ENCODE measurements around the gene RIT1. TPM values are rescaled to one million over a fixed set of nuclear protein-coding genes. Genes with fewer than 3 reads are reported as not detected.
A peak's percentile ranks its signal among the peaks of the same experiment; 100 is the strongest.

The RIT1 gene
- total RNA-seq, 4 donors from 2014 or later = 9.6 to 16.8 (median 15.2) TPM

DNA sequence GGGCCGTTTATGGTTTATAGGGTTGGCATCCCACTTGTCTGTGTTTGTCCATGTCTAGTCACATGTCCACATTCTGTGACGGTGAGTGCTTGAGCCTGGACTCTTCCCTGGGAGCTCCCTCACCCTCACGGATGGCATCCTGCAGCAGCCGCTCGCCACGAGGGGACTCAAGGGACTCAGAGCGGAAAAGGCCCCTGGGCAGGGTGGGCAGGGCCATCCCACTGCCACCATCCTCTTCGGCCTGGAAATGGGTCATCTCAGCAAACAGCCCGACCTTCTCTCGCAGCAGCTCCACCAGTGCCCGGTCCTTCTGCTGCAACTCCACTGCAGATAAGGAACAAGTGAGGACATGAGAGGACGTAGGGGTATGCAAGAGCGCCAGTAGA, 41.3 kb upstream of the RIT1 start:
- Histone ChIP-seq H3K36me3 (peaks cover 0 to 97% of the 10 kb centered on the region in 2 donors), H3K27me3 (no peaks in the 10 kb centered on the region), H3K4me1 (peaks cover 7 to 10% of the 10 kb centered on the region in 2 donors), H3K27ac (peak overlapping the region in 1 of 4 donors; percentile 46), H3K9me3 (no peaks in the 10 kb centered on the region), H3K4me3 (no peak overlapping the region)
- intact Hi-C loops (cut with DNase I; ENCODE audit: low total_unique reads) = no loop called here
- in situ Hi-C loops (cut with MboI; ENCODE audit: low sequenced_read_pairs in 4 of 4) = no loop called here
- DNase-seq (no peak), ATAC-seq (no peak)
- no peak for TF ChIP-seq POLR2A (IDR thresholded peaks at IDR 0.05)
- TF ChIP-seq, protein P1, sequence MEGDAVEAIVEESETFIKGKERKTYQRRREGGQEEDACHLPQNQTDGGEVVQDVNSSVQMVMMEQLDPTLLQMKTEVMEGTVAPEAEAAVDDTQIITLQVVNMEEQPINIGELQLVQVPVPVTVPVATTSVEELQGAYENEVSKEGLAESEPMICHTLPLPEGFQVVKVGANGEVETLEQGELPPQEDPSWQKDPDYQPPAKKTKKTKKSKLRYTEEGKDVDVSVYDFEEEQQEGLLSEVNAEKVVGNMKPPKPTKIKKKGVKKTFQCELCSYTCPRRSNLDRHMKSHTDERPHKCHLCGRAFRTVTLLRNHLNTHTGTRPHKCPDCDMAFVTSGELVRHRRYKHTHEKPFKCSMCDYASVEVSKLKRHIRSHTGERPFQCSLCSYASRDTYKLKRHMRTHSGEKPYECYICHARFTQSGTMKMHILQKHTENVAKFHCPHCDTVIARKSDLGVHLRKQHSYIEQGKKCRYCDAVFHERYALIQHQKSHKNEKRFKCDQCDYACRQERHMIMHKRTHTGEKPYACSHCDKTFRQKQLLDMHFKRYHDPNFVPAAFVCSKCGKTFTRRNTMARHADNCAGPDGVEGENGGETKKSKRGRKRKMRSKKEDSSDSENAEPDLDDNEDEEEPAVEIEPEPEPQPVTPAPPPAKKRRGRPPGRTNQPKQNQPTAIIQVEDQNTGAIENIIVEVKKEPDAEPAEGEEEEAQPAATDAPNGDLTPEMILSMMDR (IDR thresholded peaks at IDR 0.05 in 4 of 5, conservative IDR thresholded peaks at IDR 0.05 in 1 of 5) = no peak

DNA sequence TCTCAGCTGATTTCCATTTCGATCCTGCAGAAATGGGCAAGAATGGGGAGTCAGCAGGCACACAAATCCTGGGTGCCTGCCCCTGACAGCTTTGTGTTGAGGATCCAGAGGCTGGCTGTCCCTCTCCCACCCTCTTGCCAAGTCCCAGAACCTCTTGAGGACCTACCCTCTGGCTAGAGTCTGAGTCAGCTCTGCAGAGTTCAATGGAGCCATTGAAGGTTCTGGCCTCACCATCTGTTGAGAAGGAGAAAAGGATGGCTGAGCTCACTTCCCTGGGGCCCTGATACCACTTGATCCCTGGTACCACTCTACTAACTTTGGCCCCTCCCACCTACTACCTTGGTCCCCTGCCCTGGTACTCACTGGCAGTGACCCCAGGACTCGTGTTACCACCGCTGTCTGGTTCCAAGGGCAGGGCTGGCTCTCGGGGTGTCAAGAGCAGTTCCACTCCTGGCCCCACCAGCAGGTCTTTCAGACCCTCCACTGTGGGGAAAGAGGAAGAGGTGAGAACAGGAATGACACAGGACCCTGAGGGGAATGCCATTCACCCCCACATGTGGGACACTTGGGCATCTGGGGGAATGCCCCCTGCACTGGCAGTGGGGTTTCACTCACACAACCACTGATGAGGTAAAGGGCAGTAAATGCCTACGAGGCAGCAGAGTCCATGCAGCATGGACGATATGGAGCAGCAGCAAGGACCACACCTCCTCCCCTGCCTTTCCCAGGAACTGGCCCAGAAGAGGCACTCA, 40.8 kb upstream of the RIT1 start:
- TF ChIP-seq, protein P1 (IDR thresholded peaks at IDR 0.05 in 4 of 5, conservative IDR thresholded peaks at IDR 0.05 in 1 of 5) = no peak
- TF ChIP-seq POLR2A (IDR thresholded peaks at IDR 0.05) = no peak
- Histone ChIP-seq H3K9me3 (no peaks in the 10 kb centered on the region), H3K27me3 (no peaks in the 10 kb centered on the region), H3K36me3 (peaks cover 0 to 97% of the 10 kb centered on the region in 2 donors), H3K4me1 (peaks cover 7 to 10% of the 10 kb centered on the region in 2 donors), H3K4me3 (no peak overlapping the region), H3K27ac (peak overlapping the region in 1 of 4 donors; percentile 46)
- in situ Hi-C loops (cut with MboI; ENCODE audit: low sequenced_read_pairs in 4 of 4) = no loop called here
- ATAC-seq (no peak), DNase-seq (no peak)
- intact Hi-C loops (cut with DNase I; ENCODE audit: low total_unique reads) = no loop called here

DNA sequence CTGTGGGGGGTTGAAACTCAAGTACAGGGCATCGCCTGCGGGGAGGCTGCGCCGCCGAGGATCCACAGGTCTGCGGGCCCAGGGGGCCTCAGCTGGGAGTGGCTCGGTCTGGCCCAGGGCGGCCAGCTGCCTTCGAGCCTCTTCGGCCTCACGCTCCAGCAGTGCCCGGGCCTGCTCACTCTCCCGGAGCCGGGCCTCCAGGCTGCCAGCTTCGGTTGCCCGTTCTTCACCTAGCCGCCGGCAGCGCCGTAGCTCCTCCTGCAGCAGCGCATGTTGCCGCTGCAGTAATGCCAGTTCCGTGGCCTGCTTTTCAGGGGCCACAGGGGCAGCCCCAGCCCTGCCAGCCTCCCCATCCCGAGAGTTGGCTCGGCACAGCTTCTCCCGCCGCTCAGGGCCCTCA, 39.7 kb upstream of the RIT1 start:
- no peak for DNase-seq
- in situ Hi-C loops (cut with MboI; ENCODE audit: low sequenced_read_pairs in 4 of 4) (no loop called here), intact Hi-C loops (cut with DNase I; ENCODE audit: low total_unique reads) (no loop called here)
- H3K27ac ChIP-seq = no peak overlapping the region
- peaks cover 7 to 10% of the 10 kb centered on the region in 2 donors for H3K4me1 ChIP-seq
- no peaks in the 10 kb centered on the region for H3K27me3 ChIP-seq
- no peak overlapping the region for H3K4me3 ChIP-seq
- no peak for TF ChIP-seq POLR2A (IDR thresholded peaks at IDR 0.05)
- TF ChIP-seq, protein P1 (IDR thresholded peaks at IDR 0.05 in 4 of 5, conservative IDR thresholded peaks at IDR 0.05 in 1 of 5) = no peak
- no peak for ATAC-seq
- peaks cover 0 to 90% of the 10 kb centered on the region in 2 donors for H3K36me3 ChIP-seq
- no peaks in the 10 kb centered on the region for H3K9me3 ChIP-seq

DNA sequence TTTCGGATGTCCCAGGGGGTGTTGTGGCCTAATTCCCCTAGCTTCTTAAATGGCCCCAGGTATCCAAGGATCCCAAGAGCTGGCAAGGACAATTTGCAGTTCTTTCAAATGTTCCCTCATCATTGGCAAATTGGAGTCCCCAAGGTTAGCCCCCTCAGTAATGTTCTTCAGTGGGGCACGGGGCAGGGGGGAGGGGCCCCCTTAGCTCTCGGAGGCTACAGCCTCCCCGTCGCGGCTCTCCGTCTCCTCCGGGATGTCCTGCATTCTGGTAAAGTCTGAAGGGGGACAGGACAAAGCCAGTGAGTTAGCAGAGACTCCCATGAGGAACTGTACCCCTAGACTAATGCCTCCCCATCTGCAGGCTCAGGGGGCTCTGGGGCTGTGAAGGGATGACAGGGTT, 36.6 kb upstream of the RIT1 start:
- no peak overlapping the region for H3K27ac ChIP-seq
- no peaks in the 10 kb centered on the region for H3K27me3 ChIP-seq
- in situ Hi-C loops (cut with MboI; ENCODE audit: low sequenced_read_pairs in 4 of 4) (no loop called here), intact Hi-C loops (cut with DNase I; ENCODE audit: low total_unique reads) (no loop called here)
- no peak for TF ChIP-seq POLR2A (IDR thresholded peaks at IDR 0.05)
- TF ChIP-seq, protein P1 (IDR thresholded peaks at IDR 0.05 in 4 of 5, conservative IDR thresholded peaks at IDR 0.05 in 1 of 5) = no peak
- no peak for DNase-seq
- ATAC-seq = no peak
- no peaks in the 10 kb centered on the region for H3K9me3 ChIP-seq
- no peak overlapping the region for H3K4me3 ChIP-seq
- H3K4me1 ChIP-seq = peaks cover 7 to 14% of the 10 kb centered on the region in 2 donors
- peaks cover 0 to 62% of the 10 kb centered on the region in 2 donors for H3K36me3 ChIP-seq
